ENCODE measurements around the gene THSD7B. TPM values are rescaled to one million over a fixed set of nuclear protein-coding genes. Genes with fewer than 3 reads are reported as not detected.

The THSD7B gene
- total RNA-seq, 1 donor = under 0.01 TPM

GRCh38 chr2:136985044-136985443 lies 219.7 kb downstream of the THSD7B start:
- Histone ChIP-seq H3K4me2 (ENCODE audit: insufficient read depth, low read length) (no peak overlapping the region), H3K4me1 (ENCODE audit: insufficient read depth, low read length) (no peaks in the 10 kb centered on the region), H3K79me2 (ENCODE audit: insufficient read depth, low read length) (no peaks in the 10 kb centered on the region), H3K27ac (ENCODE audit: low read depth, low read length) (no peak overlapping the region), H3K4me3 (ENCODE audit: insufficient read depth, low read length) (no peak overlapping the region), H3K27me3 (ENCODE audit: insufficient read depth, low read length) (no peaks in the 10 kb centered on the region), H3K36me3 (ENCODE audit: insufficient read depth, low read length) (no peaks in the 10 kb centered on the region), H3K9me3 (ENCODE audit: low read depth, low read length) (no peaks in the 10 kb centered on the region), H4K20me1 (ENCODE audit: insufficient read depth, low read length) (no peaks in the 10 kb centered on the region), H2AFZ (ENCODE audit: low read length) (no peak overlapping the region)
- DNase-seq (ENCODE audit: insufficient read length, low spot score, missing footprints) = no peak
- TF ChIP-seq, protein P1, sequence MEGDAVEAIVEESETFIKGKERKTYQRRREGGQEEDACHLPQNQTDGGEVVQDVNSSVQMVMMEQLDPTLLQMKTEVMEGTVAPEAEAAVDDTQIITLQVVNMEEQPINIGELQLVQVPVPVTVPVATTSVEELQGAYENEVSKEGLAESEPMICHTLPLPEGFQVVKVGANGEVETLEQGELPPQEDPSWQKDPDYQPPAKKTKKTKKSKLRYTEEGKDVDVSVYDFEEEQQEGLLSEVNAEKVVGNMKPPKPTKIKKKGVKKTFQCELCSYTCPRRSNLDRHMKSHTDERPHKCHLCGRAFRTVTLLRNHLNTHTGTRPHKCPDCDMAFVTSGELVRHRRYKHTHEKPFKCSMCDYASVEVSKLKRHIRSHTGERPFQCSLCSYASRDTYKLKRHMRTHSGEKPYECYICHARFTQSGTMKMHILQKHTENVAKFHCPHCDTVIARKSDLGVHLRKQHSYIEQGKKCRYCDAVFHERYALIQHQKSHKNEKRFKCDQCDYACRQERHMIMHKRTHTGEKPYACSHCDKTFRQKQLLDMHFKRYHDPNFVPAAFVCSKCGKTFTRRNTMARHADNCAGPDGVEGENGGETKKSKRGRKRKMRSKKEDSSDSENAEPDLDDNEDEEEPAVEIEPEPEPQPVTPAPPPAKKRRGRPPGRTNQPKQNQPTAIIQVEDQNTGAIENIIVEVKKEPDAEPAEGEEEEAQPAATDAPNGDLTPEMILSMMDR (IDR thresholded peaks at IDR 0.05; ENCODE audit: extremely low read depth, low read depth, low read length) = no peak

DNA sequence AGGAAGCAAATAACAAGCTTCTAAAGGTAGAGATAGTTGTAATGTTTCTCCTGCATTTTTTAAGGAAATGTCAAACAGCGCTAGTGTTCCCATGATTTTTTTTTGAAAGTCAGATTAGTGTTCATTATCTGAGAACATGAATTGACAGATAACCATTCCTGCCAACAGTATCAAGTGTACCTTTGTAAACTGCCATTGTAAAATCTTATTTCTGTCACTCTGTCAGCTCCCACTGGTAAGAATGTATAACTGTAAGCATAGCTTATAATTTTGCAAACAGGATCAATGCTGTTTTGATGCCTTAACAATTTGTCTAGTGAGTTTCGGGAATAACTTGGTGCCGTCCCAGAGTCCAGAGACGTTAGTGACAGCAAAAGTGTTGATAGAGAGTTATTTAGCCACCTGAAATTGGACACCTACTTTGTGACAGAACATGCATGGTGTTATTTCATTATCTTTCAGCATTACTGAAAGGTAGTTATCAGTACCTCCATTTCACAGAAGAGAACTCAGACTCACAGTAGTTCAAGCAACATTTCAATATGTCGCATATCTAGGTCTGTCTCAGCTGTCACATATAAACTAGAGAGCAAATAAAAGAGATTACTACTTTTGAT lies 221.4 kb downstream of the THSD7B start:
- H3K9me3 ChIP-seq (ENCODE audit: low read depth, low read length) = no peaks in the 10 kb centered on the region
- DNase-seq (ENCODE audit: insufficient read length, low spot score, missing footprints) = no peak
- no peaks in the 10 kb centered on the region for H3K27me3 ChIP-seq (ENCODE audit: insufficient read depth, low read length)
- TF ChIP-seq, protein P1 (IDR thresholded peaks at IDR 0.05; ENCODE audit: extremely low read depth, low read depth, low read length) = no peak
- no peaks in the 10 kb centered on the region for H4K20me1 ChIP-seq (ENCODE audit: insufficient read depth, low read length)
- H3K36me3 ChIP-seq (ENCODE audit: insufficient read depth, low read length) = no peaks in the 10 kb centered on the region
- H3K27ac ChIP-seq (ENCODE audit: low read depth, low read length) = no peak overlapping the region
- H3K4me1 ChIP-seq (ENCODE audit: insufficient read depth, low read length) = no peaks in the 10 kb centered on the region
- no peak overlapping the region for H2AFZ ChIP-seq (ENCODE audit: low read length)
- no peak overlapping the region for H3K4me3 ChIP-seq (ENCODE audit: insufficient read depth, low read length)
- H3K4me2 ChIP-seq (ENCODE audit: insufficient read depth, low read length) = no peak overlapping the region
- H3K79me2 ChIP-seq (ENCODE audit: insufficient read depth, low read length) = no peaks in the 10 kb centered on the region

DNA sequence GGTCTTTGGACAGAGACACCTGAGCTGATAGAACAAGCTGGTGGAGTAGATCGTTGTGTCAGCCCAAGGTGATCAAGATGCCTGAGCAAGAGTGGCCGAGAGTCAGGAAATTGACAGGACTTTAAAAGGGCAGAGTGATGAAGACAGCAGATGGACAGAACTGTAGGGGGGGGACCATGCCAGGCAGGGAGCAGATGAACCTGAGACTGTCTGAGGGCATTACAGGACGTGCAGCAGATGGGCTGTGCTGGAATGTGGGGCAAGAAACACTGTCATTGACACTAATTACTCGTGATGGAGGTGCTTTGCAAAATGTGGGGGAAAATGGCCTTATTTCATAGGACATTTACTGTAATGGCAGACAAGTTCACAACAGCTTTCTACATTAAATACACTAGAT lies 225.0 kb downstream of the THSD7B start:
- Histone ChIP-seq H3K4me2 (ENCODE audit: insufficient read depth, low read length) (no peak overlapping the region), H2AFZ (ENCODE audit: low read length) (no peak overlapping the region), H3K27ac (ENCODE audit: low read depth, low read length) (no peak overlapping the region), H4K20me1 (ENCODE audit: insufficient read depth, low read length) (no peaks in the 10 kb centered on the region), H3K4me1 (ENCODE audit: insufficient read depth, low read length) (no peaks in the 10 kb centered on the region), H3K27me3 (ENCODE audit: insufficient read depth, low read length) (no peaks in the 10 kb centered on the region), H3K79me2 (ENCODE audit: insufficient read depth, low read length) (no peaks in the 10 kb centered on the region), H3K9me3 (ENCODE audit: low read depth, low read length) (no peaks in the 10 kb centered on the region), H3K4me3 (ENCODE audit: insufficient read depth, low read length) (no peak overlapping the region), H3K36me3 (ENCODE audit: insufficient read depth, low read length) (no peaks in the 10 kb centered on the region)
- DNase-seq (ENCODE audit: insufficient read length, low spot score, missing footprints) = no peak
- TF ChIP-seq, protein P1 (IDR thresholded peaks at IDR 0.05; ENCODE audit: extremely low read depth, low read depth, low read length) = no peak

DNA sequence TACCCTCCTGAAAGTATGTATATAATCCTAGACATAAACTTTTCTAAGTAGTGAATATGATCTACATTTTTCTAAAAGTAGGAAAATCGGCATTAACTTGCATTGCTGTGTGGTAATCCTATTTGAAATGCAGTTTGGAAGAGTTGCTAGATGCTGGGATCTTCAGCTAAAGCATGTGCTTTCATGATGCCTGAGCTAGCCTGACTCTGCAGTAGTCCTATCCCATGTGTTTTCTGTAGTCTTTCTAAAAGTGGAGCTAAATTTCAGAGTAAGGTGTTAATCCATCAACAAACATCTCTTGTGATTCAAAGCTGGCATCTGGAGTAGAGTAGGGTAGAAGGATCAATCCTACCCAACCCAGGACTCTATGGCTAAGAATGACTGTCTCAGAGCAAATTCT lies 229.4 kb downstream of the THSD7B start:
- Histone ChIP-seq H3K79me2 (ENCODE audit: insufficient read depth, low read length) (no peaks in the 10 kb centered on the region), H4K20me1 (ENCODE audit: insufficient read depth, low read length) (no peaks in the 10 kb centered on the region), H3K27me3 (ENCODE audit: insufficient read depth, low read length) (no peaks in the 10 kb centered on the region), H3K4me2 (ENCODE audit: insufficient read depth, low read length) (no peak overlapping the region), H3K4me1 (ENCODE audit: insufficient read depth, low read length) (no peaks in the 10 kb centered on the region), H3K36me3 (ENCODE audit: insufficient read depth, low read length) (no peaks in the 10 kb centered on the region), H3K4me3 (ENCODE audit: insufficient read depth, low read length) (no peak overlapping the region), H3K27ac (ENCODE audit: low read depth, low read length) (no peak overlapping the region), H2AFZ (ENCODE audit: low read length) (no peak overlapping the region), H3K9me3 (ENCODE audit: low read depth, low read length) (no peaks in the 10 kb centered on the region)
- DNase-seq (ENCODE audit: insufficient read length, low spot score, missing footprints) = no peak
- TF ChIP-seq, protein P1 (IDR thresholded peaks at IDR 0.05; ENCODE audit: extremely low read depth, low read depth, low read length) = no peak

All from osteoblast (primary cell).